ENCODE results near the gene BCL7B.
"Not testable (repeated sequence)": the region's sequence is repeated elsewhere in the genome, so short reads cannot be mapped to it uniquely, and the experiment has no call there.

Gene BCL7B

DNA sequence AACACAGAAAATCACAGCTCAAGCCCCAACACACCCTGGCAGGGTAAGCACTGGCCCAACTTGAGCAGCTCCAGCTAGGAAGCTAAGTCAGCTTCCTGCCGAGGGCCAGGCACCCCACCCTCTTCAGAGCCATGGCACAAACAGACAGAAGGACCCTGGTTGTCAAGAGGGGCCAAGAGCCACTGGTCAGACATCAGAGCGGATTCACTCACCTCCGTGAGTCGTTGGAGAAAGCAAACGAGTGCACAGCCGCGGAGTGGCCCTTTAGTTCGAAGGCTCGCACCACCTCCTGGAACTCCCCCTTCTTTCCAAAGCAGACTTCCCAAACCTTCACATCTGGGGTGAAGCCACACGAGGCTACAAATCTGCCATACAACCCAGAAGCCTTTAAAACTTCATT, 13.5 kb upstream of the BCL7B start:
- DNase-seq: no peak

GRCh38 chr7:73570521-73570920, 13.0 kb upstream of the BCL7B start:
- DNase-seq: no peak

DNA sequence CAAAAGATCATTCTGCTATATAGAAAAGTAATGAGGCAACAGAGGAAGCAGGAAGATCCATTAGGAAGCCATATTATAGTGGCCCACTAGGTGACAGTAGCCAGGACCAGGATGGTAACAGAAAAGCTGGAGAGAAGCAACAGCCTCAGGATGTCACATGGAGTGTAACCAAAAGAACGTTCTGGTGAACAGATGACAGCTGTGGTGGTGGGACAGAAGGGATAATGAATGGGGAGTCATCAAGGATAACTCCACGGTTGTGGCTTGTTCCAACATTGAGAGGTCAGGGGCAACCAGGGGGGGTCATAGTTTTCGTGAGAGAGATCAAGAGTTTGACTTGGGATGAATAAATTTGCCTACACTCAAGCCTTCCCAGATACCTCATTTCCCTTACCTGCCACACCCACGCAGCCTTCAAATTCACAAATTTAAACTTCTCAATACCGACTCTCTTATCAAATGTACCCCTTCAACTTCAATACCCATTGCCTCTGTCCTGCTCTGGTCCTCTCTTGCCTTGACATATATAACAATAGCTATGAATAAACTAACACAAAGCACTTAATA, 11.6 kb upstream of the BCL7B start:
- no peak for DNase-seq

DNA sequence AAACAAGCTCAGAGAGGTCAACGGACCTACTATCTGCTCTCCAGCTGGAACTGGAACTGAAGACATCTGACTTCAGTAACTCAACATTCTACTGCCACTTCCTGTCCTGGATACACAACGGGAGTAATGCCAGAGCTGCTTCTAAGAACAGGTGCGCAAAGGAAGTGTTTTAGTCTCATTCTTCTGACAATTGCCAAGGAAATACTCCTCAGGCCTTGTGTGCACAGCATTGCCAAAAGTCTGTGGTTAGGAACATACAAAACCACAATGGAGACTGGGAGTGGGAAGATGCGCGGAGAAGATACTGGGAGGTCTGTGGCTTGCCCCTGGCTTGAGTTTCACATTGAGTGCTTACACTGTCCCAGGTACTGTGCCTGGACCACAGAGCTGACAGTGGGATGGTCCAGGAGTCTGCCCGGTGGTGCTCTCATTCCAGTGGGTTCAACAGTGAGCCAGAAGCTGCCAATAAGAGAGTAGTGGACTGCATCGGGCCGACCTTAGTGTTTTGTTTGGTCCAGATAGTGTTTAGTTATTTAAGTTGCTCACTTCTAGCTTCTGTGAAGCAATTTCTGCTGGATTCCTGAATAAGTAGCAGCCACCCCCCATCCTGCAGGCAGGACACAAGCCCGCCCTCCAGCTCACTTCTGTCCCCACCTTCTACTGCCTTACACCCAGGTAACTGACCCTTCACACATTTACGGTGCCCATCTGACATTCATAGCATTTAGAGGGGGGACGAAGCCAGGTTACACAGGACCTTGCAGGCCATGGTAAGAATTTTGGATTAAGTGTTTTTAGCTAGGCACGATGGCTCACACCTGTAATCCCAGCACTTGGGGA, 10.6 kb upstream of the BCL7B start:
- no peak for DNase-seq

- no peak for DNase-seq
These were observed 9.7 kb upstream of the BCL7B start for GRCh38 chr7:73567140-73567539.

- DNase-seq: not testable (repeated sequence)
These were observed 8.9 kb upstream of the BCL7B start for GRCh38 chr7:73566431-73566830.

DNA sequence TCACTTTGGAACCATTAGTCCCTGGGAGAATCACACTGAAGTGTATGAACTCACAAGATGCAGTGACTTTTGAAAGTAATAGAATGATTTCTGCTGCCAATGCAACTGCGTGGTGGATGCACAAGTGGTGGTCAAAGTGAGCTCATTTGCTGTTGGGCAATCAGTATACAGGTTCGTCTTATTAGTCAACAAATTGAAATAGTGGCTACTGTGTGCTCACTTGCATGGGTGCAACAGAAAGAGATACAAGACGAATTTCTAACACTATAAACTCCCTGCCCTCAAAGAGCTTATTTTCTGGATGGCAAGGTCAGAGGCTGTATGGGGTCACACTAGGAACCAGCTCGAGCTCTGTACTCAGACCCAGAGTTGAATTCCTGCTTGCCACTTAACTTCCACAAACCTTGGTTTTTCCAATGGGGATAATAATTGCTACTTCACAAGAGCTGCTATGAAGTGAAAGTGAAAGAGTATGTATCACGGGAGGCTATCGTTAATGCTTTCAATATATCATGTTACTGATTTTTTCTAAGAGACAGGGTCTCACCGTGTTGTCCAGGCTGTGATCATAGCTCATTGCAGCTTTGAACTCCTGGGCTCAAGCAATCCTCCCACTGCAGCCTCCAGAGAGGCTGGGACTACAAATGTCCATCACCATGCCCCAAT, 8.3 kb upstream of the BCL7B start:
- no peak for DNase-seq

DNA sequence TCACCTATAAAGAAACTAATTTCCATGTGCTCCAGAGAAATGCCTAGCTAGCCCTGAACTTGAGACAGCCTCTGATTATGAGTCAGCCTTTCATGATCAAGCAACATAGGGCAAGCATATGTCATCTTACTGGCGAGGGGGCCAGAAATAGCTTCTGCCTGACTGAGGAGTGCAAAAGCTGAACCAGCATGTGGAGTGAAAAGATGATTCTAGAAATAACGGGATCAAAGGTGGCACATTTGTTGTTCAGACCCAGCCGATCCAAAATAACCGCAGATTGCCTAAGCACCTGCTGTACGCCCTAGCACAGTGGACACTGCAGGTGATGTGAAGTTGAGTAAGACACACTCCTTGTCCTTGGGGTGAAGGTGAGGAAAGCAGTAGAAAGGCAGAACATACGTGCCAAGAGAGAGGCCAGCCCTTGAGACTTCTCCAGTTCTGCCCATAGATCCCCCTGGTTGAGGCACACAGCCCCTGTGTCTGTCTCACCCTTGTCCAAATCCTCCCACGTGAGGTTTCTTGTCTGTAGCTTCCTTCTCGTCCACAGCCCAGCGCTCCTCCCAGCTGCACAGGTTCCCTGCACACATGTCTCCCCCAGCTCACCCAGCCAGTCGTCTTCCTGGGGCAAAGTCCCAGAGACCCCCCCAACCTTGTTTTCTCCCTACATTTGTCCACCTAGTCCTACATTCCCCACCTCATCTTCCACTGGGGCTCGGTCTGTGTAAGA, 2.8 kb upstream of the BCL7B start:
- no peak for DNase-seq

DNA sequence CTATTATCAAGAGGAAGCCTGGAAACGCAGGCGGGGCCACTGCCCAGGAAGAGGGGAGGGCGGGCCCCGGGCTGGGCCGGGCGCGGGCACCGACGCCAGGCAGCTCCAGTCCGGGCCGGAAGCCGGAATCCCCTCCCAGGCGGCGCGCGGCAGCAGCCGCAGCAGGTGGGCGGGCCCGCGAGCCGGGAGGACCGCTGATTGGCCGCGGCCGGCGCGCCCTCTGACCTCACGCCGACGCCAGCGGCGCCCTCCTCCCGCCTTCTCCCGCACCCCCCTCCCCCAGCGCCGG, 438 bp downstream of the BCL7B start:
- DNase-seq: peak; percentile 89

DNA sequence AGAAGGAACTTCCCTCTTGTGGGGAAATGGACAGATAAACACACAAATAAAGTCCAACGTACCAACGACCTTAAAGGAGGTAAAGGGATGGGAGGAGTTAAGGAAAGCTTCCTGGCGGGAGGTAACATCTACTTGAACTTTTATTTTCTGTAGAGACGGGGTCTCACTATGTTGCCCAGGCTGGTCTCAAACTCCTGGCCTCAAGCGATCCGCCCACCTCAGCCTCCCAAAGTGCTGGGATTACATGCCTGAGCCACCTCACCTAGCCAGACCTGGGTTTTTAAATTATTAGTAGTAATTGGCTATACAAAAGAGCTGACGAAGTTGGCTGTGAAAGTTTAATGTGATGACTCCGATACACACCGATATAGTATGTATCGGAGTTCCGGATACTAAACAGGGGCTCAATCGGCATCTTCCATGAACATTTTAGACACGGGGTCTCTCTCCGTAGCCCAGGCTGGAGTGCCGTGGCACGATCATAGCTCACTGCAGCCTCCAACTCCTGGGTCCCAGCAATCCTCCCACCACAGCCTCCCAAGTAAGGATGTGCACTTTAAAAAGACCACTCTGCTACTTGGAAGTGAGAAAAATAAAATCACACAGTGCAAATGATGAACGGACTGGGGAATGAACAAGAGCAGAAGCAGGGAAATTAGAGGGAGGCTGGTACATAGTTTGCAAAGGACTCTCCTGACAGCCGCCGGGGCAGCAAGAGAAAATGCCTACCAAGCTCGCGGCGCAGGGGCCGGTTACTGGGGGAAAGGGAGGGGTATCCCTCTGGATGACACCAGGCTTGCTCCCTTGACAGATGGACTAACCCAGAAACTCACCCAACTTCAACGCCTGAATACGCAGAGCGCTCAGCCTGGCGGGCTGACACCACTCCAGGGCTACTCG, 1.0 kb downstream of the BCL7B start:
- DNase-seq: no peak

DNA sequence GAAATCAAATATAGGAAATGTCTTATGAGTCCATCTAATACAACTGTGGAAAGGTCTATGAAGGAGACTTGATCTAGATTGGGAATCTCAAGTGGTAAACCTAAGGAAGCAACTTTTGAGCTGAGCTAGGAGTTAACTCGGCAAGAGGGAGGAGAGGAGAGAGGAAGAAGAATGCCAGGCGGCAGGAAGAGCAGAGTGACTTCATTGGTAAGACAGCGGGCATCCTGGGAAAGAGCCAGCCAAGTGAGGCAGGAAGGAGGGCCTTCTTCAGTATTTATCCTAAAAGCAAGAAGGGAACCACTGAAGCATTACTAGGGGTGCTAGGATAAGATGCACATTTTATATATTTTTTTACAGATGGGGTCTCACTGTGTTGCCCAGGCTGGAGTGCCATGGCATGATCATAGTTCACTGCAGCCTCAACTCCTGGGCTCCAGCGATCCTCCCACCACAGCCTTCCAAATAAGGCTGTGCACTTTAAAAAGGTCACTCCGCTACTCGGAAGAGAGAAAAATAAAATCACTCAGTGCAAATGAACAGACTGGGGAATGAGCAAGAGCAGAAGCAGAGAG, 2.0 kb downstream of the BCL7B start:
- DNase-seq: no peak

DNA sequence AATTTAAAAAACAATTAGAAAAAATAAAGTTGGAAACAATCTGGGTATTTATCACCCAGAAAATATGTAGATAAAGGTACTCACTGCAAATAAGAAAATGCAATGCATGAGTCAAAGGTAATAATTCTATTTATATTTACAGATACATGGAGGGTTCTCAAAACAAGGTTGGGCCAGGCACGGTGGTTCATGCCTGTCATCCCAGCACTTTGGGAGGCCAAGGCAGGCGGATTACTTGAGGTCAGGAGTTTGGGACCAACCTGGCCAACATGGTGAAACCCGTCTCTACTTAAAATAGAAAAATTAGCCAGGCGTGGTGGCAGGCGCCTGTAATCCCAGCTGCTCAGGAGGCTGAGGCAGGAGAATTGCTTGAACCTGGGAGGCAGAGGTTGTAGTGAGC, 7.4 kb downstream of the BCL7B start:
- DNase-seq: not testable (repeated sequence)

- no peak for DNase-seq
These were observed 8.3 kb downstream of the BCL7B start for GRCh38 chr7:73549176-73549575.

DNA sequence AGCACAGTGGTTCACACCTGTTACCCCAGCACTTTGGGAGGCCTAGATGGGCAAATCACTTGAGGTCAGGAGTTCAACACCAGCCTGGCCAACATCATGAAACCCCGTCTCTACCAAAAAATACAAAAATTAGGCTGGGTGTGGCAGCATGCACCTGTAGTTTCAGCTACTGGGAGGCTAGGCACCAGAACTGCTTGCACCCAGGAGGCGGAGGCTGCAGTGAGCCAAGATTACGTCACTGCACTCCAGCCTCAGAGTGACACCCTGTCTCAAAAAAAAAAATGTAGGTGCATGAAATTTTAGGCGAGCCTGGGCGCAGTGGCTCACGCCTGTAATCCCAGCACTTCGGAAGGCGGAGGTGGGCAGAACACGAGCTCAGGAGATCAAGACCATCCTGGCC, 9.6 kb downstream of the BCL7B start:
- no peak for DNase-seq

DNA sequence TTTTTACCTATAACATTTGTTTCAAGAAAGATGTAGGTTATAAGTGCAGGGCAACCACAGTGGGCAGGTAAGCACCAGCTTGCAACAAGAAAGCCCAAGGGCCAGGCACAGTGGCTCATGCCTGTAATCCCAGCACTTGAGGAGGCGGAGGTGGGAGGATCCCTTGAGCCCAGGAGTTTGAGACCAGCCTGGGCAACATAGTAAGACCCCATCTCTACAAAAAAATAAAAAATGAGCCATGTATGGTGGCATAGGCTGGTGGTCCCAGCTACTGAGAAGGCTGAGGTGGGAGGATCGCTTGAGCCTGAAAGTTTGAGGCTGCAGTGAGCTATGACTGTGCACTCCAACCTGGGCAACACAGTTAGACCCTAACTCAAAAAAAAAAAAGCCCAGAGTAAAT, 12.8 kb downstream of the BCL7B start:
- no peak for DNase-seq

DNA sequence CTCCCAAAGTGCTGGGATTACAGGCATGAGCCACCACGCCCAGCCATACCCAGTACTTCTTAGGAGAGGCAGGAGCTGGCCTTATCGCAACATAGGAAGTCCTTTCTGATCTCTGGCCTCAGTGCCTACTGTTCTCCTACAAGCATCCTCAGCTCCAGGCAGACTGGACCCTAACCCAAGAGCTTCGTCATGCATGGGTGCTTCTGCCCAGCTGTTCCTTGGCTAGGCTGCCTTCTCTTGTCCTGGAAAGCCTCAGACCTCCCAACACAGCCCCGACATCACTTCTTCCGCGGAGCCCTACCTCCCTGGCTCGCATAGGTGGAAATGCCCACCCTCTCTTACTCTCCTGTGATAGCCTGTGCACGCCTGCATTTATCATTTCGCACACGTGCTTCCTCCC, 15.8 kb downstream of the BCL7B start:
- no peak for DNase-seq

- no peak for DNase-seq
These were observed 17.8 kb downstream of the BCL7B start for GRCh38 chr7:73539709-73540108.

GRCh38 chr7:73538510-73538909, 19.0 kb downstream of the BCL7B start:
- not testable (repeated sequence) for DNase-seq

GRCh38 chr7:73537051-73537450, 20.4 kb downstream of the BCL7B start:
- no peak for DNase-seq

DNA sequence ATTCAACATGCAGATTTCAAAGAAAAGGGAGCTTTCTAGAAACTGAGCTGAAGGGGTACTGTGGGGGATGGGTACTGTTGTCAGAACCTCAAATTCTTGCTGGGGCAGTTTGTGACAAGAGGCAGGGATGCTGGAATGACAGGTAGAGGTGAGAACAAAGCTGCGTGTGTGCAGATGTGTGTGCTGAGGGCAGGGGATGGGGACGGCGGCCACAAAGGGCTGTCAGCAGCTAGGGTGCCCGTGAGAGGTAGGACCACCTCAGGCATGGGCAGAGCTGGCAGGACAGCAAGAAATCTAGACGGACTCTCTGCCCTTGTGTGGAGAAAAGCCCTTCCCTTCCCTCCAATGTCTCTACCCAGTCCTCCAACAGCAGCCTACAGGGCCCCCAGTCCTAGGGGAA, 21.0 kb downstream of the BCL7B start:
- no peak for DNase-seq

DNA sequence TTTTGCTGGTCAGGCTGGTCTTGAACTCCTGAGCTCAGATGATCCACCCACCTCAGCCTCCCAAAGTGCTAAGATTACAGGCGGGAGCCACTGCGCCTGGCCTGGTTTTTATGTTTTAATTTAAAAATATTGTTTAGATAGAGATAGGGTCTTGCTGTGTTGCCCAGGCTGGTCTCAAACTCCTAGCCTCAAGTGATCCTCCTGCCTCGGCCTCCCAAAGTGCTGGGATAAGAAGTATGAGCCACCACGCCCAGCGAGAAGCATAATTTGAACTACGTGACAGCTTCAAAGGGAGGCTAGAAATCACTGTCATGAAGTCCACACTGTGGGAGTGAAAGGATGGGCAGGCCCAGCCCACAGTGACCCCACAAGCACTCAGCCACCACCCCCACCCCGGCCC, 21.6 kb downstream of the BCL7B start:
- not testable (repeated sequence) for DNase-seq

GRCh38 chr7:73533742-73534141, 23.7 kb downstream of the BCL7B start:
- no peak for DNase-seq

All from NCI-H748 treated with DMSO at 0.1 percent for 48 hours (cell line).